GM19239 (cell line): Measurements from ENCODE around the gene IL17B.

Experiments used
- DNase-seq: peaks from one replicate; pipeline ENCODE4 v3.0.0; 2011; ENCODE audit warnings: low spot score; ENCODE audit not compliant: insufficient read length
- FAIRE-seq: peaks from 2 replicates; lab custom pipeline; 2011; peaks lifted over from hg19 to GRCh38; lab: Jason Lieb, UNC

The IL17B gene

DNA sequence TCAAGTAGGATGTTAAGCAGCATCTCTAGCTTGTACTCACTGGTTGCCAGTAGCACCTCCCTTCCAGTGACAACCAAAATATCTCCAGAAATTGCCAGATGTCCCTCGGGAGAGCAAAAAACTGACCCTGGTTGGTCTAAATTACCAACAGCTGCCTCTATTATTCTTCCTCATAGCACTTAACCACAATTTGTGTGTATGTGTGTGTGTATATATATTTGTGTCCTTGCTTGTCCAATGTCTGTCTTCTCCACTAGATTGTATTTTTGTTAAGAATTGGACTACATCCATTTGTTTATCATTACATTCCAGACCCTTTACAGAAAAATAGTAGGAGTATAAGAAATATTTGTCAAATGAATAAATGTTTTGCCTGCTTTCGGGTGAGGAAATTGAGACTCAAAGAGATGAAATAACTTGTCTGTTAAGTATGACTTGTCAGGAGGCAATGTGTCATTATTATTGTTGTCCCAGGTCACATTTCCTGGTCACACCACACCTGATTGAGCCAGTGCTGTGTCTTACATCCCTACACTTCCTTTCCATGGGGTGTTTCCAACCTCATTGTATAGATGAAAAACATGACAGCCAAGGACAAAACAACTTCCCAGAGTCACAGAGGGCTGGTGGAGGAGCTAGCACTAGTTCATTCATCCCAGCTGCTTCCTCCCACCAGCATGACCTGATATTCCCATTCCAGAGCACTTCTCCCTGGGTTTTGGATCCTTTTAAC lies 45.2 kb downstream of the IL17B start:
- DNase-seq (no peak), FAIRE-seq (no peak)

GRCh38 chr5:149328177-149328576 lies 50.9 kb downstream of the IL17B start:
- FAIRE-seq, result no peak
- no peak for DNase-seq

DNA sequence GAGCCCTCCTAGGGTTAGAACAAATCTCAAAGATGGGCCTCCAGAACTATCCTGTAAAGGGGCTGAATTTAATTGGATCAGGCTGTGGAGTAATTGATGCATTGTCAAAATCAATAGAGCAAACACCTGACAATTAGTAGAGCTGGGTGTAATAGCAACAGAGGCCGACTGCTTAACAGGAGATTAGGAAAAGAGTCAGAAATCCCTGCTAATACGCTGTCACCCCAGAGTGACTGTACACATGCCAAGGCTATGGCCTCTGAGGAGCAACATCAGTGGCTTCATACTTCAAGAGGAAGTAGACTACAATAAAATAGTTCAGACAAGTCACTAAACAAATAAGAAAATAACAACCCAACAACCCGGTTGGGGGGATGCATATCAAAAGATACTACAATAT lies 52.5 kb downstream of the IL17B start:
- FAIRE-seq (no peak), DNase-seq (no peak)

DNA sequence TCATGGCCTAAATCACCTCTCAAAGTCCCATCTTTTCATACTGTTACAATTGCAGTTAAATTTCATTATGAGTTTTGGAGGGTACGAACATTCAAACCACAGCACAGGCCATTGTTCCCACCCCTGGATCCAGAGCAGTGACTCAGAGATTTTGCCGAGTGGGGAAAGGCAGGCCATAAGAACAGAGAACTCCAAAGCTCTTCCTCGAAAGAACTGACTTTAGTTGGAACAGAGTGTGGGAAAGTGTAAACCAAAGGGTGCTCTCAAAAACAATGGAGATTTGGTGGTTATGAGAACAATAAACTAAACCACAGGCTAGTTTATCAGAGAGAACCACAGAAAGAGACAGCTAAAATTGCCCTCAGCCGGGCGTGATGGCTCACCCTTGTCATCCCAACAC lies 53.2 kb downstream of the IL17B start:
- no peak for FAIRE-seq
- DNase-seq, result no peak

DNA sequence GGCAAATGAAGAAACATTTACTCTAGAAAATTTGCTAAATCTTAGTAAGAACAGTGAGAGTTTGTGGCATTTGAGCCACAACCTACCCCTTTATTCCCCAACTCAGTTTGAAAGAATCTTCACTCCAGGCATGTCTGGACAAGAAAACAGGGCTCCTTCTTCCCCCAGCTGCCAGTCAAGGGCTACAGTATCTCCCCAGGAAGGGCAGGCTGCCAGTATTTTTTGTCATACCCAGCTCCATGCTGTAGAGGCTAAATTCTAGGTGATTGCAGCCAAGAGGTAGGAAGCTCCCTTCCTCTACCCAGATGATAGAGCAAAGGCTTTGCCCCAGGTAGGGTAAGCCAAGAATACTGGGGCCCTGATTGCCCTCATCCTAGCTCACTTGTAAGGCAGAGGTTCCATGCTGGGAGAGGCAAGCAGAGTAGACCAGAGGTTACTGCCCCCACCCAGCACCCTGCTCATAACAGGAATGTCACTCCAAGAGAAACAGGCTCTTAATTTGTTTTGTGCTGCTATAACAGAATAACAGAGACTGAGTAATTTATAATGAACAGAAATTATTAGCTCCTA lies 53.8 kb downstream of the IL17B start:
- DNase-seq (no peak), FAIRE-seq (no peak)

GRCh38 chr5:149324641-149325040 lies 54.5 kb downstream of the IL17B start:
- FAIRE-seq (no peak), DNase-seq (no peak)
